NCI-H1417 (cell line): ENCODE measurements around the gene ZNF648.
A peak's percentile ranks its signal among the peaks of the same experiment; 100 is the strongest.
"Not testable (repeated sequence)": the region's sequence is repeated elsewhere in the genome, so short reads cannot be mapped to it uniquely, and the experiment has no call there.

Experiments
- DNase-seq, 3 experiments: peaks; one replicate each; lab custom pipeline; 2025; lab: John Stamatoyannopoulos, UW

The ZNF648 gene

GRCh38 chr1:182061594-182061993 is at the start of gene ZNF648:
TSS of gene ZNF648 (minus strand) at chr1:182061712. CDS start at chr1:182058010, 3,702 bp downstream.
- DNase-seq, result no peak

- no peak for DNase-seq
Observed at GRCh38 chr1:182110635-182111034, 49.1 kb upstream of the ZNF648 start.

- DNase-seq, result no peak
Observed at GRCh38 chr1:182109771-182110170, 48.3 kb upstream of the ZNF648 start.

DNA sequence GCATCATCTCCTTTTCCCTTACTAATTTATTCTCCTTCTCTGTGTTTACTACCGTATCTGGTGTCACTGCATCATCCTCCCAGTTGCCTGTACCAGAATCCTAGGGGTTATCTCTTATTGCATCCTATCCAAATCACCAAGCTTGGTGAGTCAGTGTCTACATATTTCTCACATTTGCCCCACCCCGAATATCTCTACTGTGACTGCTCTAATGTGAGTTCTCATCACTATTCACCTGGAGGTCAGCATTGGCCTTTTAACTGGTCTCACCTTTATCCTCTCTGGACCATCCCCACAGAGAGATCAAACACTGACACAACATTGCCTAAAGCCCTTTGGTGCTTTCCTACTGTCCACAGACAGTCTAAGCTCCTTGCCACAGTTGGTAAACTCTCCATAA is 45.7 kb upstream of the ZNF648 start:
- DNase-seq, result no peak

DNA sequence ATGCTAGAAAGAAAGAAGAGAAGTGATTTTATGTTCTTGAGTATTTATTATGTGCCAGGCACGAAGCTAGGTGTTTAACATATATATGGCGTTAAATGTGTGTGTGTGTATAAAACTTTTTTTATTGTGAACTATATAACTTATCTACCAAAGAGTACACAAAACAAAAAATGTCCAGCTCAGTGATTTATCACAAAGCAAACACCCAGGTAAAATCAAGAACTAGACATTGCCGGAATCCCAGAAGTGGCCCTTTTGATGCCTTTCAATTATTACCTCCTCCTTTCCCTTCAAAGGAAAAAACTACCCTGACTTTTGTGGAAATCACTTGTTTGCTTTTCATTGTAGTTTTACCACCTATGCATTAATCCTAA is 40.5 kb upstream of the ZNF648 start:
- no peak for DNase-seq

GRCh38 chr1:182101415-182102042 is 40.0 kb upstream of the ZNF648 start:
- peak in 1 of 3 experiments; percentile 57 for DNase-seq

- no peak for DNase-seq
Observed at GRCh38 chr1:182098301-182098700, 36.8 kb upstream of the ZNF648 start.

DNA sequence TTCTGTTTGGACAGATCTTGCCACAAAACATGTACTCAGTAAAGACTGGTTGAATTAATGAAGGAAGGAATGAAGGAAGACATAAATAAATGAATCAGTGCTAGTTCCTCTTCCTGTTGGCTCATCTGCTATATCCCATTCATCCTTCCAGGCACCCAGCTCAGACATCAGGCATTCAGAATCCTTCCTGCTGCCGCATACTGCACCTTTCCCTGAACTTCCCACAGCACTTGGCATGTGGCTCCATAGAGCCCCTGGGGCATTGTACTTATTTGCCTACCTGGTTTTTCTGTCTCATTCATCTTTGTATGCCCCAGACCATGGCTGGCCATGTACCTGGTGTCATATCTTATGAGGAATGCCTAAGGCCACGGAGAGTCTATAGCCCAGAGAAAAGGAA is 34.4 kb upstream of the ZNF648 start:
- DNase-seq, result no peak

DNA sequence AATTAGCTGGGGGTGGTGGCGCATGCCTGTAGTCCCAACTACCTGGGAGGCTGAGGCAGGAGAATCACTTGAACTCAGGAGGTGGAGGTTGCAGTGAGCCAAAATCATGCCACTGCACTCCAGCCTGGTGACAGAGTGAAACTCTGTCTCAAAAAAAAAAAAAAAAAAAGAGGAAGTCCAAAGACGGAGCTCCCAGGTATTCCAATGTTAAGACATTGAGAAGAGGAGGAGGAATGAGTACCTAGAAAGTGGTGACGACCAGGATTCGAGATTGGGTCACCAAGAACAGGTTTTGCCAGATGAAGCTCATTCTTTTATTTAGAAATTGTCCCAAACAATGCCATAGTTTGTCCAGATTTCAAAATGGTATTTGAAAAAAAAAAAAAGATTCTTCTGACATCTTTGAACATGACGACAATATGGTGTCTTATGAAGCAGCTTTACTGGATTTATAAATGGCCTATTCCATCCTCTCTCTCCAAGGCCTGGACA is 33.0 kb upstream of the ZNF648 start:
- not testable (repeated sequence) for DNase-seq

- DNase-seq, result no peak
Observed at GRCh38 chr1:182093781-182094180, 32.3 kb upstream of the ZNF648 start.

DNA sequence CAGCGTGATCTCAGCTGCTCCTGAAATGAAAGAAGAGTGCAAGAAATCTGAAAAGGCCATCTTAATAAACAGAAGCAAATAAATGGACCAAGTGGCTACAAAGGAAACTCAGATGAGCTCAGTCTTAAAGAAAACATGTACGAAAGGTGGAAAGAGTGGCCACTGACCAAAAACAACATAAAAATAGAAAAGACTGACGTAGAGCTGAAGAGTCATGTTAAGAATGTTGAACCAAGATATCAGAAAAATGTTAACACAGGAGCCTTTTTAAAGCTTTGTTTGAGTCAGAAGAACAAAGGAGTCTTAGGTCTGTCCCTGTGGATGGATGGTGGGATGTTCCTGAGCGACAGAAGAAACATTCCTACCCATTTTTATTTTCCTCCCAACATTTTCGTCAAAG is 30.8 kb upstream of the ZNF648 start:
- no peak for DNase-seq

- no peak for DNase-seq
Observed at GRCh38 chr1:182091083-182091482, 29.6 kb upstream of the ZNF648 start.

DNA sequence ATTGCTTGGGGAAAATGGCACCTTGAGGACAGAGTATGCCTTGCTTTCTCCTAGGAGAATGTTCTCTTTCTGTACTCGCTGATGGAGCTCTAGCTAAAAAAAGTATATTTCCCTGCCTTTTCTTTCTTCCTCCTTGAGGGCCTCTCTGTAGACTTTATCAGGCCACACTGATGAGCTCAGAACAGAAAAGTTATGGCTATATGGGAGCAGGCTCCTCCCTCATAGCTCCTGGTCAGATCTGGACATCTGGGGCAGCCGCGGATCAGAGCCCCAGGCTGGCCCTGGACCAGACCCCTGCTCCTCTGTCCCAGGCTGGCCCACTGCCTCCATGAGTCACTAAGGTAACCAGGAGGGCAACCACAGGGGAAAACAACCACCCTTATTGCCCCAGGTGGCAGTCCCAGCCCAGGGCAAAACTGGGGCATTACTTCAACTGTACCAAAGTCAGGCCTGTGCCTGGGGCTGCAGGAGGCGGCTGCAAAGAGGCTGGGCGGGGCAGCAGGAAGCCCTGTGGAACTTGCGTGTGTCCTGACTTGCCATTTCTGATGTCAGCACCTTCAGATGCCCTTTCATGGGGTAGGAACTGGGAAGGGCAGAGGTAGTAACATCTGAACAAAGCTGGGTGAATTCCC is 26.3 kb upstream of the ZNF648 start:
- no peak for DNase-seq

- DNase-seq, result no peak
Observed at GRCh38 chr1:182087304-182087703, 25.8 kb upstream of the ZNF648 start.

GRCh38 chr1:182086620-182087019 is 25.1 kb upstream of the ZNF648 start:
- no peak for DNase-seq

DNA sequence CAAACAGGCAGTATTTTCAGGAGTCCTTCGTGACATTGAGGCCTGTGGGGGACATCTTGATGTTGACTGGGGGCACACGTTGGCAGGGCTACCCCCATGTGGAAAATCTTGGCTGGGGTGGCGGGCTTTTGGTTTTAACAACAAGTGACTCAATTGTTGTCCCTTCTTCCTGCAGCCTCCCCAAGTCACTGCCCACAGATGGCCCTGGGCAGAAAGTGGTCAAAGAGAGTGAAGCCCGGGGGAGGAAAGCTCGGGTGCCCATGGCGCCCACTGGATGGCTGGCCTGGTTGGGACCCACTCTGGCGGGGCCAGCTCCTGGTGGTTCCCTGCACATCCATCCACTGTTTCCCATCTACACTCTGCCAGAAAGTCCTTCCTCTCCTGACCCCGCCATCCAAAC is 24.6 kb upstream of the ZNF648 start:
- no peak for DNase-seq

DNA sequence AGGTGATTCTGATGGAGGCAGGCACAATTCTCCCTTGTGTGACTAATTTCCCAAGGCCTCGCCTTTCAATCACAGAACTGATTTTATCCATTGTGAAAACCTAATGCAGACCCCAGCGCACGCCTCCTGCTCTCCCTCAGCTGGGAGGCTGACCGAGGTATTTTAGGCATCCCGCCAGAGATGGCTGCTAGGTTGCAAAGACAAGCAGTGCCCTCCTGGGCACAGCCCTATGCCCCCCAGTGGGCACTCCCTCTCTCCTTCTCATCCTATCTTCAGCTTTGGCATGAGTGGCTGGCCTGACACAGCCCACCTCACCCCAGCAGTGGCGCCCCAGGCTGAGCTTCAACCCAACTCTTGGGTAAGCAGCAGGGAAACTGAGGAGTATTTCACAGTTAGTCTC is 24.2 kb upstream of the ZNF648 start:
- no peak for DNase-seq

GRCh38 chr1:182084487-182085316 is 23.2 kb upstream of the ZNF648 start:
- peak; percentile 77 to 93 (median 92) for DNase-seq

- DNase-seq, result no peak
Observed at GRCh38 chr1:182083851-182084486, 22.5 kb upstream of the ZNF648 start.

DNA sequence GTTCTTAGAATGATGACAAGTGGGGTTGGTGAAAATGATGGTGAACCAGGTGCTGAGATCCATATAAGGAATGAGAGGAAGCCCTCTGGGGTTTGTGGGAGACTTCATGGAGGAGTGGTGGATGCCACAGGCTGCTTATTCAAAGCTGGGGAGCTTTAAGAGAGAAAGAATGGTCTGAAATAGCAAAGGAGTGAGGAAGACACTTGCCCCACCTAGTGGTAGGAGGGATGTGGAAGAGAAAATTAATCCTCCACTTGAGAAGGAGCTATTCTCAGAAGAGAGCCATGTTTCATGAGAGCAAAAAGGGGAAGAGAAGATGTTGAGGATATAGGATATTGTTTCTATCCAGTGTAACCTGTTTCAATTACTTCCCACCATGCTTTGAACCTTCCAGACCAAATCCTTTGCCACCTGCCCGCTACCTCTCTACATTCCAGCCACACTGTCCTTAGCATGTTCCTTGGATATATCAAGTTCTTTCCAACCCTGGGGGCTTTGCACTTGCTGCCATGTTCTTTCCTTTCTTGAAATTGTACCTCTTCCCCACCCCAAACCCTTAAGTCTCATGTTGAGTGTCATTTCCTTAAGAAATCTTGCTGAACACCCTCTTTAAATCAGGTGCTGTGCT is 19.6 kb upstream of the ZNF648 start:
- peak; percentile 36 to 71 (median 62) for DNase-seq

DNA sequence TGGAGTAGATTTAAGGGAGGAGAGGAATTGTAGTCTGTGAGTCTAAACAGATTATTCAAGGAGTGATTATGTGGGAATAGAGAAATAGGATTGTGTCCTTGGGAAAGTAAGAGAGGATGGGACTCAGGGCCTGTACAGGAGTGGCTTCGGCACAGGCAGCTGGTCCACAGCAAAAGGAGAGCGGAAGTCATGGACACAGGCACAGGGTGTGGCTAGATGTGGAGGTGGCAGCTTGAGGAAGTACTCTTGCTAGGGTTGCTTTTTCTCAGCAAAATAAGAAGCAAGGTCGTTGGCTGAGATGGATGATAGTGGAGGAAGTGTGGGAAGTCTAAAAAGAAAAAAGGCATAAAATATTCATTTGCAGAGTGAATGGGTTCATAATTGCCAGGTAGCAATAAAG is 18.5 kb upstream of the ZNF648 start:
- no peak for DNase-seq

DNA sequence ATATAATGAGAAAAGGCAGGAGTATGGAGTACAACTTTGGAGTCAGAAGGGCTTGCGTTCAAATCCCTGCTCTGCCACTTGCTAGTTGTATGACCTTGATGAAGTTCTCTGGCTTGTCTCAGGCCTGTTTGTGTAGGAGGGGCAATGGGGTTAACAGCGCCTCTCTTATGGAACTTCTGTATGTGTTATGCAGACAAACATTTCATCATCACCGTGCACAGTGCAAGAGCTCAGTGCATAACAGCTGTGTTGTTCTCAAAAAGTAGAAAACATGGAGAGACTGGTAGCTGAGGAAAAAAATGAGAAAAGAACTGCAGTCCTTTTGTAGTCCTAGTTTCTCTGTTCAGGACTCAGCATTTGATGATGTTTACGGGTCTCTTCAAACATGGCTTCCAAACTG is 10.4 kb upstream of the ZNF648 start:
- DNase-seq, result no peak
